GM19452 (cell line): Measurements from ENCODE around the gene CCDC9B.

Source experiments
- ATAC-seq: cut with Tn5 transposase; IDR thresholded peaks from one replicate; pipeline ENCODE4 v1.9.1; 2021; ENCODE audit not compliant: unreplicated experiment

CCDC9B gene

DNA sequence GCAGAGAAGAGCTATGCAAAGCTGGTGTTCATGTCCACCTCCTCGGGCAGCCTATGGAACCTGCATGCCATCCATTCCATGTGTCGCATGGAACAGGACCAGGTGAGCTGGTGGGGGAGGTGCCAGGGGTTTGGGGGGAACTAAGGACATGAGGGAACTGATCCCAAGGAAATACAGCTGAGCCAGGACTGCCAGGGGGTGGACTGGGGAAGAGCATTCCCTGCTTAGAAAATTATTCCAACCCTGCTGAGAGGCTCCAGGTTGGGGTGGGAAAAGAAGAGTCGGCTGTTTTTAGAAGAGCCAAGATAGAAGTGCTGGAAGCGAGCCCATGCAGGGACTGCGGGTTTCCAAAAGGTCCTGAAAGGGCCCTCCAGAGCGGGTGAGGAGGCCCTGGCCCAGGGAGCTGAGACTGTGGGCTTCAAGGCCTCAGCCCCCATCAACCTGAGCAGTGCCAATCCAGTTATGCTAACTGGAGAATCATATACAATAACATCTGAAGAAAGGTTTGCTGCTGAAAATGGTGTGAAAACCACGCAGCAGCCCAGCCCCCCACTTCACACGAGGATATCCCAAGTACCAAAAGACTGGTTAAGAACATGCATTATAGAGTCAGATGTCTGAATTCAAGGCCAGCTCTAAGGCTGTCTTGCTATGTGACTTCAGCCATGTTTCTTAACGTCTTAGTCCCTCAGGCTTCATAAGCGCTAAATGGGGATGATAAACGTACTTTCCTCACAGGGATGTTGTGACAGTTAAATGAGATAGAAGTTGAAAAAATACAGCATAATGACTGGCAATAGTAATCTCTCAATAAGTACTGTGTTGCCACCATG, 25.1 kb upstream of the CCDC9B start:
- no peak for ATAC-seq

DNA sequence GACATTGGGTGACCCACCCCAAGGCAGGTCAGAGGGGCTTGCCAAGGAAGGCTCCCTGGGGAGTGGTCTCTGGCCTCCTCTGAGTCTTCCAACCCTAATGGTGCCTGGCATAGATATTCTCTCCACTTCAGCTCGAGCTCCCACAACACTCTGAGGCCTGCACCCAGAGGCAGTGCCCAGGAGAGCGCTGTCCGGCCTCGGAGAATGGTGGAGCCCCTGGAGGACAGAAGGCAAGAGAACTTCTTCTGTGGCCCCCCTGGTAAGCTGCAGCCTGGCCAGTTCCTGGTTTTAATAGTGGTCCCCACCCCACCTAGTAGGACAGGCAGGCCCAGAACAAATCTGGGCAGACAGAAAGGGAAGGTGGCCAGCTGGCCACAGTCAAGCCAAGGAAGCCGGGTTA, 24.3 kb upstream of the CCDC9B start:
- no peak for ATAC-seq

DNA sequence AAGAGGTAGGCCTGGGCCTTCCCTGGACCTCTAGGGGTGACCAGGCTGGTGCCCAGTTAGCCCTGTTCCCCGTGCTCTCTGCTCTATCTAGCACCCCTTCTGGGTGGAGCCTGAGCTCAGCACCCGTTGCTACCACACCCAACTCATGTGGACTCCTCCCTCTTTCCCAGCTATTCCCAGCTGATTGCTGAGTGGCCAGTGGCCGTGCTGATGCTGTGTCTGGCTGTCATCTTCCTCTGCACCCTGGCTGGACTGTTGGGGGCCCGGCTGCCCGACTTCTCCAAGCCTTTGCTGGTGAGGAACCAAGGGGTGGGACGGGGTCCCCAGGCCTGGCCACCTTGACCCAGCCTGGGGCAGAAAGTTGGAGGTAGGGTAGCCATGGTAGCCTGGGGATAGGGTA, 23.5 kb upstream of the CCDC9B start:
- ATAC-seq = no peak

DNA sequence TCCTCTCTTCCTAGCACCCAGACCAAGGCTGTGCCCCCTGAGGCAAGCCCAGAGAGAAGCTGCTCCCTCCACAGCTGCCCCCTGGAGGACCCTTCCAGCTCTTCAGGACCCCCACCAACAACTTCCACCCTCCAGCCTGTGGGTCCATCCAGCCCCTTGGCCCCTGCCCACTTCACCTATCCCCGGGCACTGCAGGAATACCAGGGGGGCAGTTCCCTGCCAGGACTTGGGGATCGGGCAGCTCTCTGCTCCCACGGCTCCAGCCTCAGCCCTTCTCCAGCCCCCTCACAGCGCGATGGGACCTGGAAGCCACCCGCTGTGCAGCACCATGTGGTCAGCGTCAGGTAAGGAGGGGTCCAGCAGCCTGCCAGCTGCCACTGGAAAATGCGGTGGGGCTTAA, 22.9 kb upstream of the CCDC9B start:
- no peak for ATAC-seq

DNA sequence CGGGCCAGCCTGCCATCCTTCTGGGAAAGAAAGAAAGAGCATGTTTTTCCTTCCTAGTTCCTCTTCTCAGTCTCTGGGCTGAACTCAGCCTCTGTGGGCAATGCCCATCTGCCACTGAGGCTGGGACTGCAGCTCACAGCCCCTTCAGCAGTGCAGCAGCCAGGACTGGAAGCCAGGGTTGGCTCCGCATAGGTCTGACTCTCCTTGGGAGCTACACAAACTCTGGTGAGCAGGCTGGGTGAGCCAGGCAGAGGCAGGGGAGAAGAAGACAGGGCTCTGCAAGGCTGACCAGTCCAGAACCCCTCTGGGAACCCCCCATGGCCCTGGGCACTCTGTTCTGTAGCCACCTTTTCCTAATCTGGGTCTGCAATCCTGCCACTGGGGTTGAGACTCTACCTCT, 20.9 kb upstream of the CCDC9B start:
- no peak for ATAC-seq

DNA sequence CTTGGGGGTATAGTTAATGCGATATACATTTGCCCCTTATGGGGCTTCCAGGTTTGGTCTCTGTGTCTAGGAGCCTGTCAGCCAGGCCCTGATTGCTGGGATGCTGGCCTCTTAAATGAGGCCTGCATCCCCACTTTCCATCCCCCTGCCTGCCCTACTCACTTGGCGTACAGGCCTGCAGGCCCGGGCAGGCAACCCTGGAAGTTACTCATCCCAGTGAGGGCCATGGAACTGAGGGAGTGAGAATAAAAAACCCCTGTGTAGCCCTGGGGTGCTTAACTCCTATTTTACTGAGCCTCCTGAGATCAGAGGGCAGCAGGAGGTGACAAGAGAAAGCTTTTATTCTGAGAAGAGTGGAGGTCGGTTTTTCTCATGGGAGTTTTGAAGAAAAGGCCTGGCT, 19.3 kb upstream of the CCDC9B start:
- no peak for ATAC-seq

DNA sequence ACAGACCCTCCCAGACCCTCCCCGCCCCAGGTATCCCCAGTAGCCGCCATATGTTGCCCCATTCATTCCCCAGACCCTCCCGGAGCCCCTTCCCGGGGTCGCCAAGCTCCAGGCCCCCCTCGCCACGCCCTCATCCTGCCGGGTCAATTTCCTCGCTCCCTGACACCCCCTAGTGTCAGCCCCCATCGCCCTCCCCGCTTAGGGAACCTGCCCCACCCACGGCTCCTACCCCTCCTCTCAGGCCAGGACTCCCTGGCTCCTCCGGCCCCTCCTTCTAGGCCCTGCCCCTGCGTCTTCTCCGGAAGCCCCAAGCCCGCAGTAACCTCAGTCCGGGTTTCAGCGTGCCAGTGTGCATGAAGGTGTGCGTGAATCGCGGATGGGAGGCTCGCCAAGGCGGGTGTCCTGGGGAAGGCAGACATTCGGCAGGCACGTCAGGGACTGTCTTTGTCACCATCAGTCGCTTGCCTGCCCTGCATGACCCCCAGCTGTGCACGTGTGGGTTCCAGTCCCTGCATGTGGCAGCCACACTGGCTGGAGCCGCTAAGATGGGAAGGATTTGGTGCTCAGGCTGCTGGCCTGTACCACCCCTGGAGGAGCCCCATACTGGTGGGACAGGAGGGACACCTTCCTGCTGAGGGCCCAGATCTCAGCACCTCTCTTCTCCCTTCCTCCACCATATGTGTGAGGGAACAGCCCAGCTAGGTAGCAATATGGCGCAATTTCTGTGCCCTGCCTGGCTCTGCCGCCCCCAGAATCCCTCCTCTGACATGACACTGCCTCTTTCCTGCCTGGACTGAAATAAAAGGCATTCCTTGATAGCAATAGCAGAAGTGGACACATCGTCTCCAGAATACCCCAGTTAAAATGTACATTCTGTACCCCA, 18.0 kb upstream of the CCDC9B start:
- ATAC-seq = peak; percentile 15

DNA sequence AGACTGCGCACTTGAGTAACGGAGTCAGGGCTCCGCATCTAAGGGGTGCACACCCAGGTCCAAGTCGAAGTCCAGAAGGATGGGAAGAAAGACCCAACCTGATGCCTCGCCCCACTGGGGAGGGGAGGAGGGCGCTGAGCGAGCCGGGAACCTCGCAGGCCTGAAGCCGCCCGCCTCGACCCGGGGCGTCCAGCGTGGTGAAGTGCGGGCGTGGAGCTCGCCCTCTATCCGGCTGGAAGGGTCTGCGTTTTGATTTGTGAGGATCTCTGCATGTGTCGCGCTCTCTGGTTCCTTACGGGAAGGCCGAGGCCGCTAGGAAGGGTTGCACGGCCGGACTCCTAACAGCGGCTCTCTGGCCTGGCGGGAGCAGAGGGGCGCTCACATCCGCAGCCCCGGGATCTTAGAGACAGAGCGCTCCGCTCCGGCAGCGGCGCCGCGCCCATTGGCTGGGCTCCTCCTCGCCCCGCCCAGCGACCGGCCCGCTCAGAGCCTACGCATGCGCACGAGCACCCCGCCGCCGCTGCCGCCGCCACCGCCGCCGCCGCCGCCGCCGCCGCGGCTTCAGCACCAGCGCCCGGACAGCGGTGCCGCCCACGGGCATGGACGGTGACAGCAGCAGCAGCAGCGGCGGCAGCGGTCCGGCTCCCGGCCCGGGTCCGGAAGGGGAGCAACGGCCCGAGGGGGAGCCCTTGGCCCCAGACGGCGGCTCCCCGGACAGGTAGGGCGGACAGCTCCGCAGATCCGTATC, 17.2 kb upstream of the CCDC9B start, which contains the start of gene DISP2:
Gene DISP2, plus strand, starts transcription at position 497 of the 748 bp plus-strand sequence. Its CDS starts 103 bp downstream, at position 600.
- peak; percentile 78 for ATAC-seq

DNA sequence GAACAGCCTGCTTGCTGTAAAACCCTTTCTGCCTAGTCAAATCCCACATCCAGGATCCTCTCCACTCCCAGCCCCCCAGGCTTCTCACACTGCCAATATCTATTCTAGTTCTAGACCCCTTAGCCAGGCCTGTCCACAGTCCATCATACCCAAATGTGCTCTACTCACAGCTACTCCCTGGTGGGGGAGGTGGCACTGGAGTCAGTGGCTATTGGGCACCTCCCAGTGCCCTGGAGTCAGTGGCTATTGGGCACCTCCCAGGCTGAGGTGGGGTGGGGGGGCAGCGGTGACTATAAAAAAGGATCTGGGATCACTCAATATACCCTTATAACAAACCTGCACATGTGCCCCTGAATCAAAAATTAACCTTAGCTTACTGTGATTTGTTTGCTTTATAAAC, 16.5 kb upstream of the CCDC9B start:
- no peak for ATAC-seq

DNA sequence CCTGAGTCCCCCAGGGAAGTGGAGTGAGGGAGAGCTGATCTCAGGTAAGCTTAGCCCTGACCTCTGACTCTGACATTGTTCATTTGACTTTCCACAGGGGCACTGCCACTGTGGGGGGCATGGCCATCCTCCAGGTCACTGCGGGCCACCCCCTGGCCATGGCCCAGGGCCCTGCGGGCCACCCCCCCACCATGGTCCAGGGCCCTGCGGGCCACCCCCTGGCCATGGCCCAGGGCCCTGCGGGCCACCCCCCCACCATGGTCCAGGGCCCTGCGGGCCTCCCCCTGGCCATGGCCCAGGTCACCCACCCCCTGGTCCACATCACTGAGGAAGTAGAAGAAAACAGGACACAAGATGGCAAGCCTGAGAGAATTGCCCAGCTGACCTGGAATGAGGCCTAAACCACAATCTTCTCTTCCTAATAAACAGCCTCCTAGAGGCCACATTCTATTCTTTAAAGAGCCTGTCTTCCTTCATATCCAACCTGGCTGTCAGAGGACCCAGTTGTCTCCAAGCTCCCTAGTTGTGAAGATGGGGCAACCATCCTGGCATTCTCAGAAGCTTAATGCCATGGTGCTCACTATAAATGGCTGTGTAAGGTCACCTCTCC, 15.3 kb upstream of the CCDC9B start:
- ATAC-seq = no peak

DNA sequence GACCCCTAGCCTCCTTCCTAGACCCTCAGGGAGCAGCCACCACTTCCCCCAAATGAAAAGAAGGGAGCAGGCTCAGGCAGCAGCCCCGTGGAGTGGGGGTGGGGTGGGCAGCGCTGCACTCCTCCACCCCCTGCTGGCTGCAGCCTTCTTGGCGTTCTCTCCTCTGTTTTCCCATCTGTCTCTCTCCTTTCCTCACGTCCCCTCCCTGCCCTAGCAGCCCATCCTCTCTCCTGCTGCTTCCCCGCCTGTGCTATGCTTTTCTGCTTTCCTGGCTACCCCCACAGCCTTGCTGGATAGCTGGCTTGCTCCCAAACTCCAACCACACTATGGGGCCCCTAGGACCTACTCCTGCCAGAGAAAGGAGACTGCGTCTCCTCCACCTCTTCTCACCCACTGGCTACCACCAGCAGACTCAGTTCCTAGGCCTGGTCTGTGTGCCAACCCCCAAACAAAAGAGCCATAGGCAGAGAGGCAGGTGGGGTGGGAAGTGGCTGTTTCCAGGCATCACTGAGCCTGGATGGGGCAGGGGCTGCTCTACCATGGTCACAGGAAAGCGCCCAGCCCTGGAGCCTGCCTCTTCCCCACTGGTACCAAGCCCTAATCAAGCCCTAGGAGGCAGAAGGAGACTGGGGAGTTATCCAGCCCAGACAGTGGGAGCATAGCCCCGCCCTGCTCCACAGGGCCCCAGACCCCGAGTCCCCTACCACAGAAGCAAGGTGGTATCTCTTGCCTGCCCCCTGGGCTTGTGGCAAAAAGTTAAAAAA, 13.9 kb upstream of the CCDC9B start:
- ATAC-seq = no peak

DNA sequence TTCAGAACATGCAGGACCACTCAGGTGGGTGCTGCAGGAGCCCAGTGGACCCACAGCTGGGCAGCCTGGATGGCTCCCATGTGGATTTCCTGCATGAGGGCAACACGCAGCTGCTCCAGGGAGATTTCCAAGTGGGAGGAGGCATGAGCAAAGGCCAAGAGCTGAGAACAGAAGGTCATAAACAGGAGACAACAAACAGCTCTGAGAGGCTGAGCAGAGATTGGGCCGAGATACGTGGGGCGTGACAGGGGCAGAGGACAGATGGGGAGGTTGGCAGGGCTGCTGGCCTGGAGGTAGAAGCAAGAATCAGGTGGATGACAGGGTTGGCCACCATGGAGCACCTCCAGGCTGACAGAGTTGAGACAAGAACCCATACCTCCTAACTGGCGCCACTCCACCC, 13.0 kb upstream of the CCDC9B start:
- ATAC-seq = no peak

DNA sequence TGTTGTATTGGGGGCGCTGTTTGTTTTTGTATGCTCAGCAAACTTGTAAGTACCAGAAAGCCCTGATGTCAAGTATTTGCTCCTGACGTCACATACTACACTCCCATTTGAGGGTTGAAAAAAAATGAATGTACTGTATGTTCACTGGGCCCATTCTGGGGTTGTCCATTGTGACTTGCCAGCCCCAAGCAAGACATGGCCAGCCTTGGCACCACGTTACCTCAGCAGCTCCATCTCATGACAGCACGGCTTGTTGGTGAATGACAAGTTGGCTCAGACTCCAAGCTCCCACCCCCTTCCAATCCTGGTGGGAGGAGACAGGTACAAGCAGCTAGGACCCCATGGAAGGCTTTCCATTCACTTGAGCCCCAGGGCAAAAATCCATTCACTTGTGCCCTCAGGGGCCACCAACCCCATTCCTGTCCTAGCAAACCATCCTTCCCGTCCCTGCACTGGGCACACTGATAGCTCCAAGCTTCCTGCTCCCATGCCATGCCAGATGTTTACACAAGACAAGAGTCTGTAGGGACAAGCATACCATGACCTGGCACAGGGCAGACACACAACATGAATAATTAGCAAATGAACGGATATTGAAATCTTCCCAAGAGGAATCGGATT, 11.7 kb upstream of the CCDC9B start:
- ATAC-seq = no peak

DNA sequence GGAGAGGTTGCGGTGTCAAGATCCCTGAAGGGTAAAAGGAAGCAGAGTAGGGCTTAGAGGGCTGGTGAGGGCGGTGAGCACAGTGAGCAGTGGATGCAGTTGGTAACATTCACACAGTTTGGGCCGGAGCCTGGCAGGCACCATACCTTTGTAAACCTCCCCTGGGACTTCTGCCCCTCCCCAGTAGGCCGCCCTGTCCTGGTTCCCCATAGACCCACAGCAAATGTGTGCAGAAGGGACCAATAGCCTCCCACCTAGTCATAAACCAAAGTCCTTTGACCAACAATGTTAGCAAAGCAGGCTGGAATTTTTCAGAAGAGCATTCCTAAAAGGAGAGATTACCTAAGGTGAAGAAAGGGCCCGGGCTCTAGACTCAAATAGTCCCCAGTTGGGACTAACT, 8.4 kb upstream of the CCDC9B start:
- ATAC-seq = no peak

DNA sequence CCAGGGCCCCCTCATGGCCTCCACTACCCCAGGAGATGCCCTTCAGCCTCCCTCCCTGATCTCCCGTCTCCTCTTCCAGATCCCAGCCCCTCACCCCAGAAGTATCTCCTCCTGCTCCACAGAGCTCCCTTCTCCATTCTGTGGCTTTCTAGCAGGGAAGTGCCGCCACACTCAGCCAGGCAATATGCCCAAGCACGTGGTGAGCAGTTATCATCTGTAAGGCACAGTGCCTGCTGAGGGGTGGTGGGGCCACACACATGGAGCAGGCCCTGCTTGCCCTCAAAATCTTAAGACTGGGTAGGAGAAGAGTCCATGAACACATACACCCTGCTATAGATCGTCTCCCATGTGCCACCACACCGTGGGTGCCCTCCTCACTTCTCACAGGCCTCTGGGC, 7.7 kb upstream of the CCDC9B start:
- ATAC-seq = no peak

DNA sequence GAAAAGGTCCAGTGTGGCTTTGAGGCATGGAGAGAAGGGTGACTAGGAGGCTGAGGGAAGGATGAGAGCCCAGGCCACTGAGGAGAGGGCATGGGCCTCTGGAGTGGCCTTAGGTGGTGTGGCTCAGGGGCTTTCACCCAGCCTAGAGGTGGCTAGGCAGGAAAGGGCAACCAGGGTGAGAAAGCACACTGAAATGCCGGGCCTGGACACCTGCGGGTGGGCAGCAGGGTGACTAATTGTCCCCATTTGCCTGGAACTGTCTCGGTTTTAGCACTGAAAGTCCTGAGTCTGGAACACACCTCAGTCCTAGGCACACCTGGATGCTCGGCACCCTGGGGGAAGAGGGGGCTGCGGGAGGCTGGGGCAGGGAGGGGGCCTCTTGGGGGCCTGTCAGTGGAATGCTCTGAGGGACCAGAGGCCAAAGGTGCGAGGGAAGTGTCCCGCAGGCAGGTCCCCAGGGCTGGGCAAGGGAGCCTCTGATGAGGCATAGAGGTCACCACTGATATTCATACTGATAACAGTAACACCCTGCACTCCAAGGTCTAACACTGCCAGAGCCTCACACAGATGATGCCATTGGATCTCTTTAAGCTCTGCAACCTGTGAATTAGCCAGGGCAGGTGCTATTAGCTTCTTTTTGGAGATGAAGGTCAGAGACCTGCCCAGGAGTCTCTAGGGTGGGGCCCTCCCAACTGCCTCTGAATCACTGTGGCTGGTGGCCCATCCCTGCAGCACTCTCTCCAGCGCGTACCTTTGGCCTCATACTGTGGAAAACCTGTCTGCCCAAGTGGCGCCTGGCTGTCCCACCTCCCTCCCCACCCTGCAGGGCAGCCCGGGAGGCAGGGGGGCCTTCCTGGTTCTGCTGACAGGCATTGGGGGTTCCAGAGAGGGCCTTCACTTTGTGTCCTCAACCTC, 7.1 kb upstream of the CCDC9B start:
- no peak for ATAC-seq

DNA sequence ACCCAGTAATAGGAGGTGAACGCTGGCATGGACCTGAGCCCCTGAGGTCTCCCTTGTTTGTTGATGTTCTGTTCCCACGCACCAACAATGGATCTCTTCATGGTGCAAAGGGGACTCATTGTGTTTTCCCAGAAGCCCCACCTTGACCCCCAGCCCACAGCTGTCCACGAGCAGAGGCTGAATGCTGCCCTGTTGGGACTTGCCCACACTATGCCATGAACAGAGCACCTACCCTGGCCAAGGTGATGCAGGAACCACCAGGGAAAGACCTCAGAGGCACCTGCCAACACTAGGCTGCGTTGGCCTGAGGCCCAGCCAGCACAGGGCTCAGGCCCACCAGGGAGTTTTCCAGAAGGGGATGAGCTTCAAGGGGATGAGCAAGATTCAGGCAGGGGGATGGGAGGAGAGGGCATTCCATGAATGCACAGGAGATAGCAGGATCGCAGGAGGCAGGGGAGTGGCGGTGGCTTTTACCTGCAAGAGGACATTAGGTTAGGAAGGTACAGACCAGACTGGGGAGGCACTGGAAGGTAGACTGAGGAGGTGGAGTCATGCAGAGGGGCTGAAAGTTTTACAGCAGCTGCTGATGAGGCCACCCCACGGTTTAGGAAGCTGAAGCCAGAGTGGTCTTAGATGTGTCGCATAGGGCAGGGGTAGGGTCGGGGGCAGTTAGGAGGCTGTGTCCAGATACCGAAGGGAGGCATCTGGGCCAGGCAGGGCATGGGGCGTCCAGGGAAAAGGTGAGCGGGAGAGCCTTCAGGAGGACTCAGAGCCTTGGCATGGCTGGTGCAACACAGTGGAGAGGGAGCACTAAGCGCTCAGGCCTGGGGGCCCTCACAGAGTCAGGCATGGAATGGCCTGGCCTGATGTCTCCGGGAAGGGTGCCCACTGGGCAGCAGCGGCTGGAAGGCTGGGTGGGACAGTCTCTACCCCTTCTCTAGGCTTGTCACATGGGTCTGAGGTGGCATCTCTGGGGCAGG, 6.1 kb upstream of the CCDC9B start:
- no peak for ATAC-seq
